Stimulated activated CD8-positive, alpha-beta memory T cell treated with anti-CD3 and anti-CD28 coated beads, Interleukin-2, amount 100 ng/mL, for 48 hours (primary cell): ENCODE results near the gene CAMK2G.

Experiments used
- DNase-seq, 2 donors: peaks; one replicate each; pipeline ENCODE4 v3.0.0-alpha.2; 2020; ENCODE audit warnings: low read depth in 2 of 2

The CAMK2G gene

GRCh38 chr10:73863039-73863817 lies 11.1 kb downstream of the CAMK2G start:
- DNase-seq = no peak

- no peak for DNase-seq
Measured at GRCh38 chr10:73862011-73862410, 12.3 kb downstream of the CAMK2G start.

- DNase-seq = no peak
Measured at GRCh38 chr10:73859784-73860491, 14.4 kb downstream of the CAMK2G start.

- DNase-seq = peak; percentile 25 to 38
Measured at GRCh38 chr10:73859428-73859783, 14.9 kb downstream of the CAMK2G start.

- no peak for DNase-seq
Measured at GRCh38 chr10:73858750-73859427, 15.5 kb downstream of the CAMK2G start.

GRCh38 chr10:73858013-73858708 lies 16.2 kb downstream of the CAMK2G start:
- DNase-seq = no peak

GRCh38 chr10:73857446-73857845 lies 16.9 kb downstream of the CAMK2G start:
- no peak for DNase-seq

- no peak for DNase-seq
Measured at GRCh38 chr10:73856261-73856660, 18.1 kb downstream of the CAMK2G start.

- DNase-seq = no peak
Measured at GRCh38 chr10:73855413-73855812, 18.9 kb downstream of the CAMK2G start.

- DNase-seq = no peak
Measured at GRCh38 chr10:73854310-73854709, 20.0 kb downstream of the CAMK2G start.

GRCh38 chr10:73853196-73853595 lies 21.2 kb downstream of the CAMK2G start:
- DNase-seq = no peak

- DNase-seq = no peak
Measured at GRCh38 chr10:73850863-73851461, 23.4 kb downstream of the CAMK2G start.

- no peak for DNase-seq
Measured at GRCh38 chr10:73850211-73850610, 24.1 kb downstream of the CAMK2G start.

- peak; percentile 86 to 91 for DNase-seq
Measured at GRCh38 chr10:73848821-73849489, 25.4 kb downstream of the CAMK2G start.

- no peak for DNase-seq
Measured at GRCh38 chr10:73847031-73847430, 27.3 kb downstream of the CAMK2G start.

GRCh38 chr10:73843261-73843660 lies 31.1 kb downstream of the CAMK2G start:
- DNase-seq = no peak

GRCh38 chr10:73842349-73842748 lies 32.0 kb downstream of the CAMK2G start:
- no peak for DNase-seq

GRCh38 chr10:73841526-73842285 lies 32.6 kb downstream of the CAMK2G start:
- no peak for DNase-seq

- DNase-seq = no peak
Measured at GRCh38 chr10:73841061-73841421, 33.3 kb downstream of the CAMK2G start.

- DNase-seq = no peak
Measured at GRCh38 chr10:73840403-73841060, 33.8 kb downstream of the CAMK2G start.
